GM12801 (cell line): ENCODE measurements around the gene SLC25A13.

Source experiments
- TF ChIP-seq, protein P1 (sequence below): IDR thresholded peaks from one replicate; pipeline ENCODE4 v1.5.1; 2011; ENCODE audit warnings: control low read depth; ENCODE audit not compliant: insufficient read length; ENCODE audit errors: extremely low read depth

Gene SLC25A13

DNA sequence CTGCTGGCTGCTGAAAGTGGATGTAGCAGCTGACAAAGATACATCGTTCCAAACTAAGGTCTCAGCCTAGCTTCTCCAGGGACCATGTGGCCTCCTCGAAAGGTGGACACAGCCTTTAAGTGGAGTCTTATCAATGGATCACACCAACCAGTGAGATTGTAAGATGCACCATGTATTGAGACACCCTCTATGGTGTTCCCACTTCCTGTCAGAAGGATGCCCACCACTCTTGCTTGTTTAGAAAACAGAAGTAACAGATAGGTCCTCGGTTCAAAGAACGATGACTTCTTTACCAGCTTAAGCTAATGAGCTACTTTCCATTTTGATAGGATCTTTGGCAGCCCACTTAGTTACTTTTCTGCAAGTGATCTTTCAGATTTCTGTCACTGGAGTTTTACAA, 34.3 kb downstream of the SLC25A13 start:
- TF ChIP-seq, protein P1, sequence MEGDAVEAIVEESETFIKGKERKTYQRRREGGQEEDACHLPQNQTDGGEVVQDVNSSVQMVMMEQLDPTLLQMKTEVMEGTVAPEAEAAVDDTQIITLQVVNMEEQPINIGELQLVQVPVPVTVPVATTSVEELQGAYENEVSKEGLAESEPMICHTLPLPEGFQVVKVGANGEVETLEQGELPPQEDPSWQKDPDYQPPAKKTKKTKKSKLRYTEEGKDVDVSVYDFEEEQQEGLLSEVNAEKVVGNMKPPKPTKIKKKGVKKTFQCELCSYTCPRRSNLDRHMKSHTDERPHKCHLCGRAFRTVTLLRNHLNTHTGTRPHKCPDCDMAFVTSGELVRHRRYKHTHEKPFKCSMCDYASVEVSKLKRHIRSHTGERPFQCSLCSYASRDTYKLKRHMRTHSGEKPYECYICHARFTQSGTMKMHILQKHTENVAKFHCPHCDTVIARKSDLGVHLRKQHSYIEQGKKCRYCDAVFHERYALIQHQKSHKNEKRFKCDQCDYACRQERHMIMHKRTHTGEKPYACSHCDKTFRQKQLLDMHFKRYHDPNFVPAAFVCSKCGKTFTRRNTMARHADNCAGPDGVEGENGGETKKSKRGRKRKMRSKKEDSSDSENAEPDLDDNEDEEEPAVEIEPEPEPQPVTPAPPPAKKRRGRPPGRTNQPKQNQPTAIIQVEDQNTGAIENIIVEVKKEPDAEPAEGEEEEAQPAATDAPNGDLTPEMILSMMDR: no peak

GRCh38 chr7:96287132-96287531, 34.8 kb downstream of the SLC25A13 start:
- TF ChIP-seq, protein P1: no peak

- TF ChIP-seq, protein P1: no peak
Observed at GRCh38 chr7:96285579-96285978, 36.3 kb downstream of the SLC25A13 start.

- TF ChIP-seq, protein P1: no peak
Observed at GRCh38 chr7:96284835-96285234, 37.1 kb downstream of the SLC25A13 start.

DNA sequence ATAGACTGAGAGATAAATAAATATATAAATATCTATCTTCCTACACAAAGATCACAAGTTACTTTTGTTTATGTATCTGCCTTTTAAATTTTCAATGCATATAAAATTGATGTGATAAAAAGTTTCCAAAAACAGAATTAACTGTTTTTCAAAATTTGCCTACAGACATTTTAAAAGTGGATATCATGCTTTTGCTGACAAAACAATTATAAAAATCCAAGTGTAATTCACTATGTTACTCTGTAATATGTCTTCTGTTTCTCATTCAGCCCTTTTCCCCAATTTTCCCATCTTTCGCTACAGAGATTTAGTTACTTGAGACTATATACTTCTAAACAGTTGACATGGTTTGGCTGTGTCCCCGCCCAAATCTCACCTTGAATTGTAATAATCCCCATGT, 37.7 kb downstream of the SLC25A13 start:
- TF ChIP-seq, protein P1: no peak

GRCh38 chr7:96282835-96283234, 39.1 kb downstream of the SLC25A13 start:
- TF ChIP-seq, protein P1: no peak

DNA sequence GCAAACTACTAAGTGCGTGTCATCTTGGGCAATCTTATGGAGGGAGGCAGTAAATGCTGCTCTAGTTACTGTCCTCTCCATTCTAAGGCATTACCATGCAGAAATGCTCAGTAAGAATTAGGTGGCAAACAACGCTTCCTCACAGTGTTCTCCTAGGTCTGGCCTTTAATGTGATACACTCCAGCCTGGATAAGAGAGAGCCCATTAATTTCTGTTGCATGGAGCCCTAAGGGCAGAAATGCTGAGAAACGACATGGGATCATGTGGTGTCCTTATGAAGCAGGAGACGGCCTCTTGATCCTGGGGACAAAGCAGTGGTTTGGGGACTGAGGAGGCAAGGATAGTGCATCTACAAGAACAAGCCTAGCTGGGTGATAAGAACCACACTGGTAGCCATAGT, 44.0 kb downstream of the SLC25A13 start:
- TF ChIP-seq, protein P1: no peak

DNA sequence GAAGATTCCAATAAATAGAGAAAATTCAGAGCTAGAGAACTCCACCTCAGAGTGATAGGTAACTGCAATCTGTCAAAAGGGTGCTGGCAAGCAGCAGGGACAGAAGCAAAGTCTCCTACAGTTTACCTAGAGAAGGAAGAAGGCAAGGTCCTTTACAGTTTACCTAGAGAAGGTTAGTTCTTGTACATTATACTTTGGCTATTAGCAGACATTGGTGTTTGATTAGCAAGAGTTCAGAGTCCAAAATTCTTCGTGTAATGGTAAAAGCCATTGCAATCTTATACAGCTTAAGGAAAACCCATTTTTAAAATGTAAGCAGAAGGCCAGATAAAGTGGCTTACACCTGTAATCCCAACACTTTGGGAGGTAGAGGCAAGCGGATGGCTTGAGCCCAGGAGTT, 45.9 kb downstream of the SLC25A13 start:
- TF ChIP-seq, protein P1: no peak
